Heart left ventricle (tissue), 16 donors: ENCODE data around the gene ANKRD24. TPM values are rescaled to one million over a fixed set of nuclear protein-coding genes. Genes with fewer than 3 reads are reported as not detected.

Experiments used
- ATAC-seq, 4 donors: fragments of 200-7000 bp; cut with Tn5 transposase; one replicate each; pipeline ENCODE4 v1.9.1; 2020 to 2022; ENCODE audit warnings: moderate library complexity in 4 of 4, mild to moderate bottlenecking in 3 of 4, moderate number of reproducible peaks in 1 of 4
- DNase-seq, 5 donors: peaks; one replicate each; pipeline ENCODE4 v3.0.0-alpha.2; 2020
- H3K27ac ChIP-seq, 12 donors: fragments of 200-600 bp; sonication (generic) in 4 of 12; one replicate each; pipeline versions ENCODE4 v1.5.0 to v1.8.0; 2016 to 2022; ENCODE audit warnings: mild to moderate bottlenecking in 2 of 12
- H3K27me3 ChIP-seq, 9 donors: fragments of 200-600 bp; sonication (generic) in 2 of 9; one replicate each; pipeline versions ENCODE4 v1.5.1 to v1.8.0; 2016 to 2022; ENCODE audit warnings: mild to moderate bottlenecking in 3 of 9
- H3K36me3 ChIP-seq, 9 donors: fragments of 200-600 bp; sonication (generic) in 2 of 9; one replicate each; pipeline versions ENCODE4 v1.5.0 to v1.8.0; 2018 to 2022; ENCODE audit warnings: mild to moderate bottlenecking in 2 of 9
- H3K4me1 ChIP-seq, 12 donors: fragments of 200-600 bp; sonication (generic) in 4 of 12; one replicate each; pipeline versions ENCODE4 v1.5.0 to v1.8.0; 2016 to 2022; ENCODE audit warnings: mild to moderate bottlenecking in 3 of 12
- H3K4me3 ChIP-seq, 12 donors: fragments of 200-600 bp; sonication (generic) in 4 of 12; one replicate each; pipeline versions ENCODE4 v1.5.0 to v1.8.0; 2017 to 2022; ENCODE audit warnings: mild to moderate bottlenecking in 9 of 12, moderate library complexity in 4 of 12
- H3K9me3 ChIP-seq, 12 donors: fragments of 200-600 bp; sonication (generic) in 4 of 12; one replicate each; pipeline versions ENCODE4 v1.5.0 to v1.8.0; 2016 to 2022; ENCODE audit warnings: mild to moderate bottlenecking in 1 of 12
- POLR2A ChIP-seq, 2 donors: fragments of 450-650 bp; IDR thresholded peaks; one replicate each; pipeline ENCODE4 v1.6.1; 2017; ENCODE audit warnings: antibody characterized with exemption in 2 of 2, mild to moderate bottlenecking in 2 of 2, moderate library complexity in 2 of 2
- WGBS, 4 donors: extraction: QIAGEN DNeasy Blood & Tissue Kit in 2 of 4; methylation state at CpG; one replicate each; pipeline versions ENCODE4 v1.1.5 to v1.1.7; 2013 to 2018; 5-methylcytosine and 5-hydroxymethylcytosine counted together
- intact Hi-C, 10 donors: fragments of 100-400 bp; cut with DNase I; formaldehyde crosslinking; loops; one replicate each; pipeline versions ENCODE4 v1.11.1 to v1.14.2; 2022
- polyA plus RNA-seq, 2 donors: library from polyadenylated mRNA; stranded (reverse); fragments of 200-250 nt; gene quantifications; one replicate each; pipeline ENCODE4 v1.2.3, GENCODE V29; 2013
- total RNA-seq, 9 donors: library from RNA; depleted of rRNA in 2 of 9; stranded (reverse); fragments of >200 nt in 2 of 9; fragmentation: NEBNext Ultra II Directional in 3 of 9; extraction: Animal tissue kit (Norgen Biotek cat#: 25700) in 3 of 9; gene quantifications; one replicate each; pipeline versions ENCODE4 v1.1.0 to v1.2.4, GENCODE V29; 2016 to 2023
- TF ChIP-seq, protein P1 (sequence below), 12 donors: fragments of 200-600 bp; sonication (generic) in 4 of 12; IDR thresholded peaks; one replicate each; pipeline versions ENCODE4 v1.5.0 to v1.8.0; 2018 to 2022; ENCODE audit warnings: antibody characterized with exemption in 12 of 12, mild to moderate bottlenecking in 5 of 12
- donor health status: ischemic (EF 13 %, LVEDD 7.1; RV severe dilation, severe dysfunction).
- donor health status: healthy with polysubstance abuse.
- donor health status: DM: no; HTN: yes; CAD: no.
- donor health status: DM: no; HTN: no; CAD: no.
- donor health status: ischemic (EF 25% LVEDD 6.9; RV normal size, moderate dysfunction).
- donor health status: ischemic (EF 25% LVEDD 5.7; RV mildly dilated, moderate dysfunction).
- donor health status: healthy.
- donor health status: DM: yes; HTN: yes; CAD: no.
- donor health status: ischemic (EF 35%, LVEDD 5.7; RV mildly dilated, moderate dysfunction).
- donor health status: nonischemic (EF 11% LVEDD 7.7; RV severe dilation, severe dysfunction).
- donor health status: DM: yes; HTN: yes; CAD: no.
- donor health status: PGD.
- donor health status: ischemic (EF 29% LVEDD 5.4; RV normal size, mild dysfunction).
- donor health status: nonischemic (EF 23%, LVEDD 6.1; RV moderate dilation, normal function).

Gene ANKRD24
- total and polyA plus RNA-seq, 11 donors = 0.12 to 1.4 (median 0.38) TPM; not detected in 3

DNA sequence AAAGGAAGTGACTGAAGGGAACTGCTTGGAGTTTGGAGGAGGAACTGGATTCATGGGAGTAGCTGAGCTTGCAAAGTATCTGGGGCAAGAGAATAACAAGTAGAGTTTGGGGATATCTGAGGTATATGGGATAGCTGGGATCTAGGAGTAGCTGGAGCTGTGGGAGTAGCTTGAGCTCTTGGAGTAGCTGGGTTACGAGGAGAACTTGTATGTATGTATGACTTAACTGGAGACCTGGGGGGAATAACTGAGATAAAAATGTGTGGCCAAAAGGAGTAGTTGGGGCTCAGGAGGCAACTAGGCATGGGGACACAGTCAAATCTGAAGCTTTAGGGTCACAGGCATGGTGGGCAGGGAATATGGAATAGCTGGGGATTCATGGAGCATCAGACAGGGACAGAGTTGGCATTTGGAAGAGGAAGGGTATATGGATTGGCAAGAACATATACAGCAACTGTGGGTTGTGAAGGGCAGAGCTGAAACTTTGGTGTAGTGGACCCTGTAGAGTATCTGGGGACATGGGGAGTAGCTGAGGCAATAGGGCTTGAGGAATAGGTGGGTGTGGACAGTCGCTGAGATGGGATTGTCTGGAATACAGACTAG lies 18.6 kb downstream of the ANKRD24 start:
- intact Hi-C loops = loop anchor here in 9 of 10 donors (5.0 to 10.0 kb wide), 5 partner anchors 56 to 536 kb away; partner anchors contain the start of gene EEF2 (in 4 of the 9)
- H3K36me3 ChIP-seq = no peaks in the 10 kb centered on the region
- H3K4me3 ChIP-seq = no peak overlapping the region
- H3K4me1 ChIP-seq = peaks cover 0 to 15% (median 0%) of the 10 kb centered on the region in 12 donors
- ATAC-seq (no peak), DNase-seq (no peak)
- no peak overlapping the region for H3K27ac ChIP-seq
- peaks cover 21 to 42% (median 33%) of the 10 kb centered on the region in 9 donors for H3K27me3 ChIP-seq
- WGBS, 4 donors = 71 to 84% (median 79%) methylated on average over 2 of the region's 2 CpGs
- no peak for TF ChIP-seq POLR2A (IDR thresholded peaks at IDR 0.05)
- TF ChIP-seq, protein P1, sequence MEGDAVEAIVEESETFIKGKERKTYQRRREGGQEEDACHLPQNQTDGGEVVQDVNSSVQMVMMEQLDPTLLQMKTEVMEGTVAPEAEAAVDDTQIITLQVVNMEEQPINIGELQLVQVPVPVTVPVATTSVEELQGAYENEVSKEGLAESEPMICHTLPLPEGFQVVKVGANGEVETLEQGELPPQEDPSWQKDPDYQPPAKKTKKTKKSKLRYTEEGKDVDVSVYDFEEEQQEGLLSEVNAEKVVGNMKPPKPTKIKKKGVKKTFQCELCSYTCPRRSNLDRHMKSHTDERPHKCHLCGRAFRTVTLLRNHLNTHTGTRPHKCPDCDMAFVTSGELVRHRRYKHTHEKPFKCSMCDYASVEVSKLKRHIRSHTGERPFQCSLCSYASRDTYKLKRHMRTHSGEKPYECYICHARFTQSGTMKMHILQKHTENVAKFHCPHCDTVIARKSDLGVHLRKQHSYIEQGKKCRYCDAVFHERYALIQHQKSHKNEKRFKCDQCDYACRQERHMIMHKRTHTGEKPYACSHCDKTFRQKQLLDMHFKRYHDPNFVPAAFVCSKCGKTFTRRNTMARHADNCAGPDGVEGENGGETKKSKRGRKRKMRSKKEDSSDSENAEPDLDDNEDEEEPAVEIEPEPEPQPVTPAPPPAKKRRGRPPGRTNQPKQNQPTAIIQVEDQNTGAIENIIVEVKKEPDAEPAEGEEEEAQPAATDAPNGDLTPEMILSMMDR (IDR thresholded peaks at IDR 0.05) = no peak
- H3K9me3 ChIP-seq = no peaks in the 10 kb centered on the region

DNA sequence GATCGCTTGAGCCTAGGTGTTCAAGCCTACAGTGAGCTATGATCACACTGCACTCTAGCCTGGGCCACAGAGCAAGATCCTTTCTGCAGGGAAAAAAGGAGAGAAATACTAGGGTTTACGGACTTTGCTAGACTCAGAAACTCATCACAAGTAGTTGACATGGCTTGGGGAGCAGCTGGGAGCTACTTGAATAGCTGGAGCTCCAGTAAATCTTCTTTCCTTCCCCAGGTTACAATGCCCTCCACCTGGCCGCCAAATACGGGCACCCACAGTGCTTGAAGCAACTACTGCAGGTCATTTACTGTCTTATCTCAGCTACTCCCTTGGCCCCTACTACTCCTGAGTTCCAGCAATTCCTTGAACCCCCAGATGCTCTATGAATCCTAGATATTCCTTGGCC lies 19.3 kb downstream of the ANKRD24 start:
- no peaks in the 10 kb centered on the region for H3K9me3 ChIP-seq
- H3K27ac ChIP-seq = no peak overlapping the region
- ATAC-seq (no peak), DNase-seq (no peak)
- peaks cover 13 to 34% (median 26%) of the 10 kb centered on the region in 9 donors for H3K27me3 ChIP-seq
- WGBS, 4 donors = 83 to 87% (median 85%) methylated on average over 4 of the region's 4 CpGs
- peaks cover 0 to 15% (median 0%) of the 10 kb centered on the region in 12 donors for H3K4me1 ChIP-seq
- H3K36me3 ChIP-seq = no peaks in the 10 kb centered on the region
- H3K4me3 ChIP-seq = no peak overlapping the region
- TF ChIP-seq, protein P1 (IDR thresholded peaks at IDR 0.05) = no peak
- TF ChIP-seq POLR2A (IDR thresholded peaks at IDR 0.05) = no peak
- intact Hi-C loops = loop anchor here in 9 of 10 donors (5.0 to 10.0 kb wide), 5 partner anchors 57 to 537 kb away; partner anchors contain the start of gene EEF2 (in 4 of the 9)

DNA sequence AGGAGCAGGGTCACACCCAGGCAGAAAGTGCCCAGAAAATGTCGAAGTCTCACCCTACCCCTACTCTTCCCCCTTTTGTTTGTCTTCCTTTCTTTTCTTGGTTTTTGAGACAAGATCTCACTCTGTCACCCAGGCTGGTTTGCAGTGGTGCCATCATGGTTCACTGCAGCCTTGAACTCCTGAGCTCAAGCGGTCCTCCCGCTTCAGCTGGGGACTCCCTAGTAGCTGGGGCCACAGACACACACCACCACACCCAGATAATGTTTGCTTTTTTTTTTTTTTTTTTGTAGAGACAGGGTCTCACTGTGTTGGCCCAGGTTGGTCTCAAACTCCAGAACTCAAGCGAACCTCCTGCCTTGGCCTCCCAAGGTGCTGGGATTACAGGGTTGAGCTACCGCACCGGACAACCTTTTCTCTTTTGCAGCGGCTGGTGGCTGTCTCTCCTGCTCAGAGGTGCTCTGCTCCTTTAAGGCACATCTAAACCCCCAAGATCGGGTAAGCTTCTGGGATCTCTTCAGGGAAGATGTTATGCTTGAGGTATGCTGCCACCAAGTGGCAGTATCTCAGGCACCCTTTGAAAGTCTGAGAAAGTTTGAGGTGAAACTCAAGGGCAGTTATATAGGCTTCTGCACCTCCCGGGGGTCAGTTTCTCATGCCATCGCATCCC lies 24.5 kb downstream of the ANKRD24 start:
- Histone ChIP-seq H3K9me3 (no peaks in the 10 kb centered on the region), H3K4me3 (no peak overlapping the region), H3K27me3 (peaks cover 0 to 11% (median 0%) of the 10 kb centered on the region in 9 donors), H3K4me1 (peaks cover 0 to 8% (median 0%) of the 10 kb centered on the region in 12 donors), H3K36me3 (no peaks in the 10 kb centered on the region), H3K27ac (no peak overlapping the region)
- no peak for DNase-seq
- no peak for TF ChIP-seq POLR2A (IDR thresholded peaks at IDR 0.05)
- TF ChIP-seq, protein P1 (IDR thresholded peaks at IDR 0.05) = peak in 1 of 12 donors; percentile 11
- intact Hi-C loops = loop anchor here in 8 of 10 donors (5.0 to 10.0 kb wide), 4 partner anchors 62 to 542 kb away; partner anchors contain the start of gene EEF2 (in 3 of the 8)
- 77 to 80% (median 78%) methylated on average over 10 of the region's 10 CpGs for WGBS, 4 donors
- ATAC-seq = no peak
